Brain microvascular endothelial cell (primary cell): Measurements from ENCODE around the gene FBLN1.
"Not testable (repeated sequence)": the region's sequence is repeated elsewhere in the genome, so short reads cannot be mapped to it uniquely, and the experiment has no call there.

ENCODE experiments used
- DNase-seq: peaks from one replicate; pipeline ENCODE4 v3.0.0-alpha.2; 2020
- H3K27ac ChIP-seq: fragments of 250-450 bp; sonication (Bioruptor Pico); 2 replicates; pipeline ENCODE4 v1.5.1; 2020; ENCODE audit warnings: mild to moderate bottlenecking, moderate library complexity
- H3K27me3 ChIP-seq: fragments of 250-450 bp; sonication (Bioruptor Pico); replicated peaks from 2 replicates; pipeline ENCODE4 v1.5.1; 2020; ENCODE audit warnings: mild to moderate bottlenecking
- H3K36me3 ChIP-seq: fragments of 250-450 bp; sonication (Bioruptor Pico); replicated peaks from 2 replicates; pipeline ENCODE4 v1.5.1; 2020; ENCODE audit warnings: mild to moderate bottlenecking
- H3K4me3 ChIP-seq: 2 replicates; pipeline ENCODE4 v1.5.1; 2011; ENCODE audit warnings: low read depth, mild to moderate bottlenecking, control low read depth, low read length, moderate library complexity
- CTCF ChIP-seq: IDR thresholded peaks from 2 replicates; pipeline ENCODE4 v1.5.1; 2011; ENCODE audit warnings: low read depth, mild to moderate bottlenecking, moderate library complexity, low read length, control low read depth, inconsistent platforms; ENCODE audit errors: missing control alignments
- in situ Hi-C: cut with HindIII; loops from 2 replicates; pipeline ENCODE4 v1.10.0; 2017; ENCODE audit warnings: low sequenced_read_pairs, low pct_ligation_motif_present

The FBLN1 gene

GRCh38 chr22:45552580-45553350 is 50.1 kb downstream of the FBLN1 start:
- Histone ChIP-seq H3K36me3 (peaks cover 2% of the 10 kb centered on the region), H3K27me3 (no peaks in the 10 kb centered on the region), H3K27ac (peak overlapping the region; percentile 18), H3K4me3 (no peak overlapping the region)
- TF ChIP-seq CTCF: peak; percentile 71
- in situ Hi-C loops: no loop called here
- peak; percentile 78 for DNase-seq

- Histone ChIP-seq H3K27ac (peak overlapping the region; percentile 18), H3K4me3 (no peak overlapping the region), H3K36me3 (peaks cover 2% of the 10 kb centered on the region), H3K27me3 (no peaks in the 10 kb centered on the region)
- peak; percentile 79 for DNase-seq
- peak; percentile 100 for TF ChIP-seq CTCF
- in situ Hi-C loops: no loop called here
Measured at GRCh38 chr22:45553351-45554039, 50.8 kb downstream of the FBLN1 start.

- Histone ChIP-seq H3K27ac (no peak overlapping the region), H3K4me3 (no peak overlapping the region), H3K27me3 (no peaks in the 10 kb centered on the region), H3K36me3 (peaks cover 2% of the 10 kb centered on the region)
- no peak for DNase-seq
- TF ChIP-seq CTCF: no peak
- in situ Hi-C loops: no loop called here
Measured at GRCh38 chr22:45554040-45554406, 51.3 kb downstream of the FBLN1 start.

GRCh38 chr22:45554861-45555260 is 52.2 kb downstream of the FBLN1 start:
- no peak overlapping the region for H3K27ac ChIP-seq
- peaks cover 2% of the 10 kb centered on the region for H3K36me3 ChIP-seq
- H3K27me3 ChIP-seq: no peaks in the 10 kb centered on the region
- TF ChIP-seq CTCF: no peak
- DNase-seq: no peak
- H3K4me3 ChIP-seq: no peak overlapping the region
- in situ Hi-C loops: no loop called here

- in situ Hi-C loops: not testable (repeated sequence)
- DNase-seq: peak; percentile 10
Measured at GRCh38 chr22:45557926-45558325, 55.2 kb downstream of the FBLN1 start.

GRCh38 chr22:45560092-45560491 is 57.4 kb downstream of the FBLN1 start:
- H3K27ac ChIP-seq, DNase-seq, H3K36me3 ChIP-seq, H3K4me3 ChIP-seq, H3K27me3 ChIP-seq, in situ Hi-C loops: not testable (repeated sequence)

More at GRCh38 chr22:45557926-45558325, 55.2 kb downstream of the FBLN1 start:
- H3K27me3 ChIP-seq, H3K4me3 ChIP-seq, H3K36me3 ChIP-seq, H3K27ac ChIP-seq: not testable (repeated sequence)

- DNase-seq, in situ Hi-C loops, H3K4me3 ChIP-seq, H3K27ac ChIP-seq, H3K27me3 ChIP-seq, H3K36me3 ChIP-seq: not testable (repeated sequence)
Measured at GRCh38 chr22:45560761-45561160, 58.1 kb downstream of the FBLN1 start.
